Glomerular visceral epithelial cell (primary cell): ENCODE measurements around the gene OSBPL5.

Source experiments
- DNase-seq: peaks from one replicate; pipeline ENCODE4 v3.0.0-alpha.2; 2016; ENCODE audit errors: extremely low spot score

OSBPL5 gene

GRCh38 chr11:3165152-3165705 lies at the start of gene OSBPL5:
OSBPL5 (minus strand) TSS chr11:3165310; CDS start chr11:3129148, 36,162 bp downstream.
- DNase-seq: peak; percentile 64

GRCh38 chr11:3214420-3214699 lies 49.2 kb upstream of the OSBPL5 start:
- DNase-seq: no peak

GRCh38 chr11:3213659-3214419 lies 48.7 kb upstream of the OSBPL5 start:
- no peak for DNase-seq

GRCh38 chr11:3208272-3208671 lies 43.2 kb upstream of the OSBPL5 start:
- no peak for DNase-seq

- no peak for DNase-seq
These were observed 42.5 kb upstream of the OSBPL5 start for GRCh38 chr11:3207526-3208189.

- no peak for DNase-seq
These were observed 41.8 kb upstream of the OSBPL5 start for GRCh38 chr11:3206922-3207204.

- DNase-seq: no peak
These were observed 41.2 kb upstream of the OSBPL5 start for GRCh38 chr11:3206156-3206921.

- no peak for DNase-seq
These were observed 40.4 kb upstream of the OSBPL5 start for GRCh38 chr11:3205261-3206155.

- no peak for DNase-seq
These were observed 39.3 kb upstream of the OSBPL5 start for GRCh38 chr11:3204141-3205015.

- no peak for DNase-seq
These were observed 38.3 kb upstream of the OSBPL5 start for GRCh38 chr11:3203221-3204043.

GRCh38 chr11:3202759-3203158 lies 37.6 kb upstream of the OSBPL5 start:
- no peak for DNase-seq

- no peak for DNase-seq
These were observed 37.2 kb upstream of the OSBPL5 start for GRCh38 chr11:3202305-3202704.

GRCh38 chr11:3201677-3202181 lies 36.6 kb upstream of the OSBPL5 start:
- no peak for DNase-seq

GRCh38 chr11:3201112-3201581 lies 36.0 kb upstream of the OSBPL5 start:
- DNase-seq: no peak

GRCh38 chr11:3200388-3201111 lies 35.4 kb upstream of the OSBPL5 start:
- no peak for DNase-seq

- no peak for DNase-seq
These were observed 34.6 kb upstream of the OSBPL5 start for GRCh38 chr11:3199537-3200295.

GRCh38 chr11:3198815-3199214 lies 33.7 kb upstream of the OSBPL5 start:
- DNase-seq: no peak

GRCh38 chr11:3197878-3198528 lies 32.9 kb upstream of the OSBPL5 start:
- no peak for DNase-seq
